Hepatocyte (in vitro differentiated cells): ENCODE measurements around the gene SERGEF.

Experiments used
- CTCF ChIP-seq: fragments of 200-600 bp; sonication (generic); IDR thresholded peaks from 2 replicates; pipeline ENCODE4 v1.5.1; 2016; ENCODE audit warnings: antibody characterized with exemption, mild to moderate bottlenecking; ENCODE audit not compliant: poor library complexity
- EZH2 ChIP-seq: fragments of 200-600 bp; sonication (generic); IDR thresholded peaks from 2 replicates; pipeline ENCODE4 v1.6.1; 2016; ENCODE audit warnings: antibody characterized with exemption, mild to moderate bottlenecking, borderline replicate concordance

DNA sequence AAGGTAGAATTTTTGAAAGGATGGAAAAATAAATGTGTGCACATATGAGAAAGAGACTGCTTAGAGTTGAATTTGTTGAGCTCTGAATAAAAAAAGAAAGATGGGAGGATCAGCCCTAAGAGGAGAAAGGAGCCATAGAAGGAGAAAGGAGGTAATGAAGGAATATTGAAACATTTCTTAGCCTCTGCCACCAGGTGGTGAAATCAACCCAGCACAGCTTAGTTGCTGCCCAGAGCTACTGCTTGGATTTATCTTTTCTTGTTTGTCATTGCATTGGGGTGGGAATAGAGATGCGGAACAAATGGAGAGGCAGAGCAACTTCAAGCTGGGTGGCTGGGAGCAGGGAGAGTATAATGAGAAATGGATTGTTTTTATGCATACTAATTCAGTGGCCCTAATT lies 80.4 kb downstream of the SERGEF start:
- TF ChIP-seq CTCF (no peak), EZH2 (no peak)
